Type B pancreatic cell (in vitro differentiated cells): ENCODE results near the gene YPEL1. TPM values are rescaled to one million over a fixed set of nuclear protein-coding genes. Genes with fewer than 3 reads are reported as not detected.
A peak's percentile ranks its signal among the peaks of the same experiment; 100 is the strongest.

Source experiments
- DNase-seq: peaks from one replicate; pipeline ENCODE4 v3.0.0; 2021; ENCODE audit warnings: mixed read lengths; ENCODE audit not compliant: unreplicated experiment; ENCODE audit errors: extremely low spot score
- H3K27ac Mint-ChIP-seq: 2 replicates; pipeline ENCODE4 v1.8.0; 2021; ENCODE audit warnings: mild to moderate bottlenecking, mixed read lengths
- H3K27me3 Mint-ChIP-seq: 2 replicates; pipeline ENCODE4 v1.8.0; 2021; ENCODE audit warnings: mixed read lengths
- H3K36me3 Mint-ChIP-seq: 2 replicates; pipeline ENCODE4 v1.8.0; 2021; ENCODE audit warnings: mixed read lengths
- H3K4me1 Mint-ChIP-seq: one replicate; pipeline ENCODE4 v1.8.0; 2021; ENCODE audit warnings: mixed read lengths; ENCODE audit not compliant: unreplicated experiment
- H3K4me3 Mint-ChIP-seq: 2 replicates; pipeline ENCODE4 v1.8.0; 2021; ENCODE audit warnings: mild to moderate bottlenecking, mixed read lengths
- H3K9me3 Mint-ChIP-seq: 2 replicates; pipeline ENCODE4 v1.8.0; 2021; ENCODE audit warnings: mixed read lengths
- CTCF ChIP-seq: fragments of 200-600 bp; sonication (generic); conservative IDR thresholded peaks from 2 replicates; pipeline ENCODE4 v1.5.0; 2021; ENCODE audit warnings: antibody characterized with exemption, mild to moderate bottlenecking
- total RNA-seq: library from RNA; stranded (reverse); gene quantifications from 2 replicates; pipeline ENCODE4 v1.2.1, GENCODE V29; 2021; ENCODE audit warnings: low replicate concordance

YPEL1 gene
- total RNA-seq, 1 donor from 2014 or later: 19.3 TPM

- H3K9me3 Mint-ChIP-seq: no peaks in the 10 kb centered on the region
- H3K4me3 Mint-ChIP-seq: no peak overlapping the region
- no peaks in the 10 kb centered on the region for H3K27me3 Mint-ChIP-seq
- H3K4me1 Mint-ChIP-seq: no peaks in the 10 kb centered on the region
- H3K27ac Mint-ChIP-seq: no peak overlapping the region
- no peak for DNase-seq
- H3K36me3 Mint-ChIP-seq: peaks cover 17% of the 10 kb centered on the region
- no peak for TF ChIP-seq CTCF
These were observed 60.9 kb downstream of the YPEL1 start for GRCh38 chr22:21674638-21675245.

GRCh38 chr22:21673534-21674321 is 61.9 kb downstream of the YPEL1 start:
- TF ChIP-seq CTCF: no peak
- Mint-ChIP-seq H3K9me3 (no peaks in the 10 kb centered on the region), H3K4me1 (no peaks in the 10 kb centered on the region), H3K36me3 (peaks cover 17% of the 10 kb centered on the region), H3K27me3 (no peaks in the 10 kb centered on the region), H3K27ac (no peak overlapping the region), H3K4me3 (no peak overlapping the region)
- no peak for DNase-seq

GRCh38 chr22:21672107-21672629 is 63.4 kb downstream of the YPEL1 start:
- Mint-ChIP-seq H3K4me1 (peaks cover 5% of the 10 kb centered on the region), H3K27me3 (no peaks in the 10 kb centered on the region), H3K9me3 (no peaks in the 10 kb centered on the region), H3K27ac (no peak overlapping the region), H3K36me3 (peaks cover 9% of the 10 kb centered on the region), H3K4me3 (no peak overlapping the region)
- no peak for TF ChIP-seq CTCF
- no peak for DNase-seq

GRCh38 chr22:21669026-21669425 is 66.6 kb downstream of the YPEL1 start:
- peak overlapping the region; percentile 79 for H3K27ac Mint-ChIP-seq
- no peak for TF ChIP-seq CTCF
- no peaks in the 10 kb centered on the region for H3K9me3 Mint-ChIP-seq
- H3K4me3 Mint-ChIP-seq: peak overlapping the region; percentile 57
- H3K36me3 Mint-ChIP-seq: peaks cover 5% of the 10 kb centered on the region
- H3K4me1 Mint-ChIP-seq: peaks cover 12% of the 10 kb centered on the region
- H3K27me3 Mint-ChIP-seq: no peaks in the 10 kb centered on the region
- no peak for DNase-seq

GRCh38 chr22:21666786-21667185 is 68.8 kb downstream of the YPEL1 start:
- Mint-ChIP-seq H3K36me3 (no peaks in the 10 kb centered on the region), H3K9me3 (no peaks in the 10 kb centered on the region), H3K27me3 (no peaks in the 10 kb centered on the region), H3K27ac (peak overlapping the region; percentile 99), H3K4me1 (peaks cover 12% of the 10 kb centered on the region), H3K4me3 (peak overlapping the region; percentile 97)
- TF ChIP-seq CTCF: no peak
- no peak for DNase-seq
